Left lobe of liver (tissue), 2 donors: ENCODE data around the gene SCGB3A2. TPM values are rescaled to one million over a fixed set of nuclear protein-coding genes. Genes with fewer than 3 reads are reported as not detected.

ENCODE experiments used
- ATAC-seq: fragments of 200-7000 bp; cut with Tn5 transposase; one replicate; pipeline ENCODE4 v1.9.1; 2020; ENCODE audit warnings: mild to moderate bottlenecking, moderate library complexity
- DNase-seq: peaks from one replicate; pipeline ENCODE4 v3.0.0-alpha.2; 2020; ENCODE audit warnings: low spot score
- total RNA-seq: library from RNA; stranded (reverse); gene quantifications from one replicate; pipeline ENCODE4 v1.2.1, GENCODE V29; 2021
- donor health status: DM: no; HTN: no; CAD: no; lungs with moderate emphysema.
- donor health status: DM: no; HTN: yes; CAD: no.

SCGB3A2 gene
- total RNA-seq, result not detected

- DNase-seq, result no peak
- no peak for ATAC-seq
Observed at GRCh38 chr5:147878066-147878759, at the start of gene SCGB3A2. SCGB3A2 (plus strand) TSS chr5:147878711; CDS start chr5:147878804, 93 bp downstream.

GRCh38 chr5:147830035-147830434 is 48.5 kb upstream of the SCGB3A2 start:
- DNase-seq, result no peak

GRCh38 chr5:147831465-147831864 is 47.0 kb upstream of the SCGB3A2 start, which contains the start of gene SPINK1:
SPINK1 (minus strand) TSS chr5:147831671; CDS start chr5:147831577, 94 bp downstream.
- no peak for ATAC-seq
- DNase-seq, result no peak

More at GRCh38 chr5:147830035-147830434, 48.5 kb upstream of the SCGB3A2 start:
- peak; percentile 78 for ATAC-seq

GRCh38 chr5:147832541-147832940 is 46.0 kb upstream of the SCGB3A2 start:
- DNase-seq (no peak), ATAC-seq (no peak)

- ATAC-seq (peak; percentile 64), DNase-seq (no peak)
Observed at GRCh38 chr5:147835386-147835798, 43.1 kb upstream of the SCGB3A2 start.

- peak; percentile 13 for ATAC-seq
- DNase-seq, result no peak
Observed at GRCh38 chr5:147836439-147836838, 42.1 kb upstream of the SCGB3A2 start.

- ATAC-seq (no peak), DNase-seq (no peak)
Observed at GRCh38 chr5:147842869-147843268, 35.6 kb upstream of the SCGB3A2 start.

- no peak for ATAC-seq
- no peak for DNase-seq
Observed at GRCh38 chr5:147844846-147845245, 33.7 kb upstream of the SCGB3A2 start.

- no peak for ATAC-seq
- no peak for DNase-seq
Observed at GRCh38 chr5:147845618-147846017, 32.9 kb upstream of the SCGB3A2 start.

GRCh38 chr5:147849226-147849625 is 29.3 kb upstream of the SCGB3A2 start:
- DNase-seq, result no peak
- ATAC-seq, result no peak

GRCh38 chr5:147851578-147851977 is 26.9 kb upstream of the SCGB3A2 start:
- no peak for DNase-seq
- ATAC-seq, result no peak

- ATAC-seq, result no peak
- no peak for DNase-seq
Observed at GRCh38 chr5:147852365-147852764, 26.1 kb upstream of the SCGB3A2 start.

GRCh38 chr5:147853372-147853987 is 25.0 kb upstream of the SCGB3A2 start:
- ATAC-seq, result no peak
- no peak for DNase-seq

- DNase-seq, result no peak
- ATAC-seq, result no peak
Observed at GRCh38 chr5:147854331-147854730, 24.2 kb upstream of the SCGB3A2 start.

GRCh38 chr5:147854894-147855773 is 23.4 kb upstream of the SCGB3A2 start:
- no peak for DNase-seq
- no peak for ATAC-seq

- no peak for DNase-seq
- no peak for ATAC-seq
Observed at GRCh38 chr5:147855774-147856069, 22.8 kb upstream of the SCGB3A2 start.

GRCh38 chr5:147856801-147857200 is 21.7 kb upstream of the SCGB3A2 start:
- no peak for ATAC-seq
- DNase-seq, result no peak

- ATAC-seq, result peak; percentile 89
- DNase-seq, result peak; percentile 59
Observed at GRCh38 chr5:147857302-147858129, 21.0 kb upstream of the SCGB3A2 start.

- no peak for ATAC-seq
- DNase-seq, result no peak
Observed at GRCh38 chr5:147858565-147858964, 19.9 kb upstream of the SCGB3A2 start.

GRCh38 chr5:147859962-147860640 is 18.4 kb upstream of the SCGB3A2 start:
- ATAC-seq (no peak), DNase-seq (no peak)
